Right cardiac atrium (tissue), 5 donors: Measurements from ENCODE around the gene SV2C. TPM values are rescaled to one million over a fixed set of nuclear protein-coding genes. Genes with fewer than 3 reads are reported as not detected.
A peak's percentile ranks its signal among the peaks of the same experiment; 100 is the strongest.

Experiments
- ATAC-seq, 2 donors: fragments of 200-7000 bp; cut with Tn5 transposase; one replicate each; pipeline versions ENCODE4 v1.8.0 to v1.9.1; 2020; ENCODE audit warnings: moderate library complexity in 2 of 2, mild to moderate bottlenecking in 1 of 2
- DNase-seq, 3 donors: peaks; one replicate each; pipeline ENCODE4 v3.0.0-alpha.2; 2020
- H3K27ac ChIP-seq: one replicate; pipeline ENCODE4 v1.5.1; 2013; ENCODE audit warnings: mild to moderate bottlenecking, low read length, control low read depth, moderate library complexity
- H3K27me3 ChIP-seq: one replicate; pipeline ENCODE4 v1.6.1; 2013; ENCODE audit not compliant: control insufficient read depth, insufficient read depth
- H3K4me1 ChIP-seq: one replicate; pipeline ENCODE4 v1.6.1; 2013; ENCODE audit warnings: low read length; ENCODE audit not compliant: control insufficient read depth, insufficient read depth
- H3K4me3 ChIP-seq: one replicate; pipeline ENCODE4 v1.5.1; 2013; ENCODE audit warnings: low read length, control low read depth
- H3K9me3 ChIP-seq: one replicate; pipeline ENCODE4 v1.6.1; 2013; ENCODE audit warnings: low read length; ENCODE audit not compliant: control insufficient read depth
- WGBS: extraction: QIAGEN DNeasy Blood & Tissue Kit; methylation state at CpG from one replicate; pipeline ENCODE4 v1.1.7; 2013; 5-methylcytosine and 5-hydroxymethylcytosine counted together
- intact Hi-C, 4 donors: fragments of 100-400 bp; cut with DNase I; formaldehyde crosslinking; loops; one replicate each; pipeline versions ENCODE4 v1.11.0 to v1.14.0; 2022 to 2023
- polyA plus RNA-seq: library from polyadenylated mRNA; stranded (reverse); fragments of 200-250 nt; gene quantifications from one replicate; pipeline ENCODE4 v1.2.3, GENCODE V29; 2013
- total RNA-seq, 4 donors: library from RNA; stranded (reverse); fragmentation: NEBNext Ultra II Directional; extraction: Animal tissue kit (Norgen Biotek cat#: 25700); gene quantifications; one replicate each; pipeline ENCODE4 v1.2.1, GENCODE V29; 2021
- donor health status: healthy with polysubstance abuse.
- donor health status: DM: no; HTN: yes; CAD: no.
- donor health status: DM: no; HTN: no; CAD: no.
- donor health status: DM: no; HTN: yes; CAD: no; lungs with severe emphysema.
- donor health status: DM: yes; HTN: yes; CAD: no.

SV2C gene
- total and polyA plus RNA-seq, 5 donors: 0.02 to 0.88 (median 0.11) TPM; not detected in 1

DNA sequence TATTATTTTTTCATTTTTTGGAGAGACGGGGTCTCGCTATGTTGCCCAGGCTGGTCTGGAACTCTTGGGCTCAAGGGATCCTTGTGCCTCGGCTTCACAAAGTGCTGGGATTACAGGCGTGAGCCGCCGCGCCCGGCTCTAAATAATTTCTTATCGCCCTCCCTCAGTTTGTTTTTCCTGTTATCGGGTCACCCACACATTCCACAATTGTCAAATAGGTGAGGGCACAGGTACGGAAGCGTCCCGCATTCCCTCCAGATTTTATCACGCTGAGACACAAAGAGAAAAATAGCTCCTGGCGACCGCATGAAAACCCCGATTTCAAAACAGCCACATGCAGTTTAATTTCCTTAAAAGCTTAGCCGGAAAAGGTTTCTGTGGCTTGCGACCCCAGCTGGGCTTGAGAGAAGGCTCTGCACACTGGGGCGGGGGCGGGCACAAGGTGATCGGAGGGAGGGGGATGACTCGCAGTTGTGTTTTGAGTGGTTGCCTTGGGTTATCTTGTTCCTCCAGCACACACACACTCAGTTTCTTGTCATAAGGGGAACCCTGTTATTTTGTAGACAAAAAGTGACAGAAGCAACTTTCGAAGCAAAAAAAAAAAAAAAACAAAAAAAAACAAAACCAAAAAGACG lies 319.2 kb downstream of the SV2C start:
- Histone ChIP-seq H3K4me3 (peak overlapping the region; percentile 63), H3K27ac (peak overlapping the region; percentile 23), H3K9me3 (no peaks in the 10 kb centered on the region), H3K4me1 (no peaks in the 10 kb centered on the region), H3K27me3 (peaks cover 4% of the 10 kb centered on the region)
- DNase-seq: peak; percentile 33 to 64 (median 63)
- ATAC-seq: peak; percentile 50 to 64
- WGBS: 4% methylated on average over 25 of the region's 25 CpGs
- intact Hi-C loops: no loop called here

GRCh38 chr5:76402886-76403765 lies 319.9 kb downstream of the SV2C start, which contains the start of gene IQGAP2:
Gene IQGAP2, plus strand, starts transcription at chr5:76403285. Its CDS starts 261 bp downstream, at chr5:76403546.
- intact Hi-C loops: no loop called here
- peak within 1 kb of the TSS; percentile 63 for H3K4me3 ChIP-seq
- no peaks in the 10 kb centered on the region for H3K9me3 ChIP-seq
- ATAC-seq (peak; percentile 88 to 91), DNase-seq (peak; percentile 54 to 88 (median 84))
- H3K4me1 ChIP-seq: no peaks in the 10 kb centered on the region
- peaks cover 2% of the 10 kb centered on the region for H3K27me3 ChIP-seq
- peak within 1 kb of the TSS; percentile 23 for H3K27ac ChIP-seq
- under 1% methylated on average over 92 of the region's 92 CpGs for WGBS
